DND-41 (cell line): ENCODE results near the gene MAT2A.
"Not testable (repeated sequence)": the region's sequence is repeated elsewhere in the genome, so short reads cannot be mapped to it uniquely, and the experiment has no call there.

Experiments
- EZH2 ChIP-seq: IDR thresholded peaks from 3 replicates; pipeline ENCODE4 v1.6.1; 2012; ENCODE audit warnings: borderline replicate concordance, low read depth, mild to moderate bottlenecking, moderate library complexity, low read length, inconsistent platforms; ENCODE audit not compliant: severe bottlenecking
- TF ChIP-seq, protein P1 (sequence below): IDR thresholded peaks from 2 replicates; pipeline ENCODE4 v1.5.1; 2012; ENCODE audit warnings: borderline replicate concordance, low read length, moderate library complexity, mild to moderate bottlenecking; ENCODE audit not compliant: poor library complexity, severe bottlenecking; ENCODE audit errors: extremely low read depth

DNA sequence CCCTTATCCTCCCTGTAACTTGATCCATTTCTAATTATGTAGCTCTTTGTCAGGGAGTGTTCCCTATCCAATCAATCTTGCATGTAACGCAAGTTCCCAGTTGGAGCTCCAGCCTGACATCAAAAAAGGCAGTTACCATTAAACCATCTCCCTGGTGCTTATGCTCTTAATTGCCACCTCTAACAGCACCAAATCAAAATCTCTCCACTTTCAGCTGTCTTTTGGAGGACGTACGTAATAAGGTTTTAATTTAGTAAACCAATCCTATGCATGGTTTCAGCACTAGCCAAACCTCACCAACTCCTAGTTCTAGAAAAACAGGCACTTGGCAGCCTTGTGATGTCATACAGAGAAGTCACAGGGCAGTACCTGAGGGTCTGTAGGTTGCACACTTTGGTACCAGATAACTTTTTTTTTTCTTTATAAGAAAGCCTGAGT lies 5.3 kb downstream of the MAT2A start:
- TF ChIP-seq, protein P1, sequence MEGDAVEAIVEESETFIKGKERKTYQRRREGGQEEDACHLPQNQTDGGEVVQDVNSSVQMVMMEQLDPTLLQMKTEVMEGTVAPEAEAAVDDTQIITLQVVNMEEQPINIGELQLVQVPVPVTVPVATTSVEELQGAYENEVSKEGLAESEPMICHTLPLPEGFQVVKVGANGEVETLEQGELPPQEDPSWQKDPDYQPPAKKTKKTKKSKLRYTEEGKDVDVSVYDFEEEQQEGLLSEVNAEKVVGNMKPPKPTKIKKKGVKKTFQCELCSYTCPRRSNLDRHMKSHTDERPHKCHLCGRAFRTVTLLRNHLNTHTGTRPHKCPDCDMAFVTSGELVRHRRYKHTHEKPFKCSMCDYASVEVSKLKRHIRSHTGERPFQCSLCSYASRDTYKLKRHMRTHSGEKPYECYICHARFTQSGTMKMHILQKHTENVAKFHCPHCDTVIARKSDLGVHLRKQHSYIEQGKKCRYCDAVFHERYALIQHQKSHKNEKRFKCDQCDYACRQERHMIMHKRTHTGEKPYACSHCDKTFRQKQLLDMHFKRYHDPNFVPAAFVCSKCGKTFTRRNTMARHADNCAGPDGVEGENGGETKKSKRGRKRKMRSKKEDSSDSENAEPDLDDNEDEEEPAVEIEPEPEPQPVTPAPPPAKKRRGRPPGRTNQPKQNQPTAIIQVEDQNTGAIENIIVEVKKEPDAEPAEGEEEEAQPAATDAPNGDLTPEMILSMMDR, result not testable (repeated sequence)
- not testable (repeated sequence) for TF ChIP-seq EZH2
